Ureter (tissue), 1 donor: ENCODE results near the gene PSMA6. TPM values are rescaled to one million over a fixed set of nuclear protein-coding genes. Genes with fewer than 3 reads are reported as not detected.
A peak's percentile ranks its signal among the peaks of the same experiment; 100 is the strongest.
"Not testable (repeated sequence)": the region's sequence is repeated elsewhere in the genome, so short reads cannot be mapped to it uniquely, and the experiment has no call there.

ENCODE experiments used
- DNase-seq: peaks from one replicate; pipeline ENCODE4 v3.0.0-alpha.2; 2020; ENCODE audit warnings: low spot score
- total RNA-seq: library from RNA; stranded (reverse); gene quantifications from one replicate; pipeline ENCODE4 v1.2.4, GENCODE V29; 2023
- donor health status: DM: yes; HTN: yes; CAD: no.

Gene PSMA6
- 173 TPM for total RNA-seq

DNA sequence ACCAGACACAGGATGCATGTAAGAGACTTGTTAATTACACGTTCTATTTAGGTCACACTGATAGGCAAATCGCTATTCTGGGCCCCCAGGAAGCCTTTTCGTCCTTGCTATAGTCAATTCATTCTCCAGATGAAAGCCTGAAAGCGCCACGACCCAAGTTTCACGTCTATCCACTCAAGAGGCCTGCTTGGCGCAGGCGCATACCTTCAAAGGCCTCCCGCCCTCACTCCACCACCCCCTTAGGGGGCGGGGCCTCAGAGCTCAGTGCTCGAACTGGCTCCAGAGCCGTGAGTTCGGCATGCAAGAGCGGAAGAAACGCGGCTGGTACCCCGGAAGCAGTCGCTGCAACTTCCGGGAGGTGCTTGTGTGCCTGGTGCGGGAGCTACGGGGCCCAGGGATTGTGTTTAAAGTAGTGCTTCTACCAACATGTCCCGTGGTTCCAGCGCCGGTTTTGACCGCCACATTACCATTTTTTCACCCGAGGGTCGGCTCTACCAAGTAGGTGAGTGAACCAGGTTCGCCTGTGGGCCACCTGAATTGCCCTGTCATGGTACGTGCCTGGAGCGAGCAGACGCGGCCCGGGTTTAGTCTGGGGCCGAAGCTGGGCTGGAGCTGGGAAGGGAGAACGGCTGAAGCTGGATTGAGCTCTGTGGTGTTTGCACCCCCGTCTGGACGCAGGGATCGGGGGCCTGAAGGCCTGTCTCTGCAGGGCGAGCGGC lies at the start of gene PSMA6:
Gene PSMA6 (plus strand): TSS at position 332 of the 719 bp plus-strand sequence. CDS start 95 bp downstream, at position 427.
- peak; percentile 99 for DNase-seq

DNA sequence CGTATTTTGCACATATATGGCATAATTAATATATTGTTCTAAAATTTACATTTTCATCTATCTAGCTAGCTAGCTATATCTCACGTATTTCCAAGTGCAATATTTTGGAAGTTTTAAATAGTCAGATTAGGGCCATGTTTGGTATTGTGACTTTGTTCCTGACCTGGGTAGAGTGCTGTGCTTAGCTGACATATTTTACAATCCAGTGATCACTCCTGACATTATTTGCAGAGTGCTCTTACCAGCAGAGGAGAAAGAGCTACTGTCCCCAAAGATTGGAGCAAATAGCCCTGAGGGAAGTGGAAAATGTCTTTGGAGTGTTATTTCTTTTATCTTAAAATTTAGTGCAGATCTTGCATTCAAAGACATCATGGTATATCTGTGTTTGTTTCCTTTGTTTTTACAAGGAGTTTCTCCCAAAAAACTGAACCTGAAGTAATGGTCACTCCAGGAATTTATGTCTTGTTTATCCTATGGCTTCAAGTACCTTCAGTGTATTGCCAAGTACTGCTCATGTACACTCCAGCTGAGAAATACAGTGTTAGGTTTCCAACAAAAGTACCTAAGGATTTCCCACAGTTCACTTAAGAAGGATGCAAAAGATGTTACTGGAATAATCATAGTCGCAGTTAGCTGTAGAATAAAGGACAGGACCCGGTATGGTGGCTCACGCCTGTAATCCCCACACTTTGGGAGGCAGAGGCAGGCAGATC lies 49.4 kb upstream of the PSMA6 start:
- no peak for DNase-seq

DNA sequence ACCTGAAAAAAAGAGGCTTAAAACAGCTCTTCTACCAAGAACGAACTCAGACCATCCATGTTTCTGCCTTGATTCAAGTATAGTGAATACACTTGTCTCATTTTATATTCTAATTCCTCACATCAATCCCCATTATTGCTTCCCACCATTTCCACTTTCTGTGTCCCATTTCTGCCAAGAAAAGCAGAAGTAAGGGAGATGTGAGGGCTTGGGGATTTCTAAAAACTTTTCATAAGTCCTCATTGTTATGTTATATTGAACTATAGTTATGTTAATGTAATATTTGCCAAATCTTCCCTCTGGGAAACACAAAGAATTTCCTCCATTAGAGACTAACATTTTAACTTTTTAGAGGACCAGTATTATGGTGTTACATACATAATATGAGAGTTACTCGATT lies 48.2 kb upstream of the PSMA6 start:
- no peak for DNase-seq

DNA sequence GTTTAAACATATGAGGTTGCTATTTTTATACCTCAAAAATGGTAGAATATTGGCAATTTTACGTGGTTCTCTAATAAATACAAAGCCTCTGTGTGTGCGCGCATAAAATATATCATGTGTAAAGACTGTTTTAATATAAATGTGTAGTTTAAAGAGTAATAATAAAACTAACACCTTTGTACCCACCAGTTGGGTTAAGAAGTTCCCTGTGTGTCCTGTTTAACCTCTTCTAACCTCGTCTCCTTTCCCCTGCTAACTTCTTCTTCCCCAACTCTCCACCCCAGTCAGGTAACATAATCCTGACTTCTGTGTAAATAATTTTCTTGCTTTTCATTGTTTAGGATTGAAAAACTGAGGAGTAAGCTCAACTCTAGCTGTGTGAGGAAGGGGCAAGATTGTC lies 47.6 kb upstream of the PSMA6 start:
- no peak for DNase-seq

DNA sequence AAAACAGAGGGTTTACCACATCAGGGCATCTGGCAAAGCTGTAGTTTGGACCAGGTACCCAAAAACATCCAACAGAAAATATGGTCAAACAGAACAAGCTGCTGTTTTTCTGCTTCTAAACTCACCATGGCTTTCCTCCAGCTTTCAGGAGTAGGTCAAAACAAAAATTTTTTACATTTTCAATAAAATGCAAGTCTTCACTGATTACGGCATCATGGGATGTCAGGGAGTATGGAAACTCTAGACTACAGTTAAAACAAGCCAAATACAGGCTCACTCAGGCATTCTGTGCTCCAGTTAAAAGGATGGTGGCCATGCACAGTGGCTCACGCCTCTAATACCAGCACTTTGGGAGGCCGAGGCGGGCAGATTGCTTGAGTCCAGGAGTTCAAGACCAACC lies 47.1 kb upstream of the PSMA6 start:
- DNase-seq: no peak

DNA sequence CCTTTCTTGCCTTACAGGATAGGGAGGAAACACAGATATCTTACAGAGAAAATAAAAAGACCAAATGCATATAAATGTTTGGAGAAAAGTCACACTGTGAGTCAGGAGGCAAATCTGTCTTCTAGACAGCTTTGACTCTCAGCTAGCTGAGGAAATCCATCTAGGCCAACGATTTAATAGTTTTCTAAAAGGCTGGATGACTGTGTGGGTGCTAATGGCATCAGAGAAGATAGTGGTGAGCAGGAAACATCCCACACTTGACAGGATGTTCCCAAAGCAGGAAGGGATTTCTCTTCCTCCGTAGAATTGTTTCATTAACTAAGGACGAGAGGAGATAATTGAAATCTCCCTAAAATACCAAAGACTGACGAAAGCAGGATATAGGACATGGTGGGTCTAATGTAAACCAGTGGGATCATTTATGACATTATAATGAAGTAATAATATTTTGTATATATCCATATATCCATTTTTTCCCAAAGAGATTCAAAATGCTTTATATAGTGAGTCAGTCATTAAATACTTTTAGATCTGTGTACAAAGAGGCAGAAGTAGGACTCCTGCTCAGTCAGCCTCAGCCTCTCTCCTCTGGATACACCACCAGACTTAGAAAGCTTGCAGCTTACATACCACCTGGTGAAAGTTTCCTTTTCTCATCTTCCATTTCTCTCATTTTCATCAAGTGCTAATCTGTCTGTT lies 44.3 kb upstream of the PSMA6 start:
- DNase-seq: no peak

DNA sequence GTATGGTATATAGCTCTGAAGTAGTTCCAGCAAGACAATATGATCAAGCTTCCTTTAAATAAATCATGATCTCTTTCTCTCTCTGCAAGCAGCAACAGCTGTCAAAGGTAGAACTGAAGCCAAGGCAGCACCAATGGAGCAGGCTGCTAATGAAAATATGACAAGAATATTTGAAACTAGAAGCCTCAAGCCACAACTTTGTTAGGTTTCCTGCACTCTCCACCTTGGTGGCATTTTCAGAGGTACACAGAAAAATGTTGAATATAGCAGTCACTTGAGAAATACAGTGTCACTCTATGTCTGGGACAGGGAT lies 43.8 kb upstream of the PSMA6 start:
- DNase-seq: no peak

DNA sequence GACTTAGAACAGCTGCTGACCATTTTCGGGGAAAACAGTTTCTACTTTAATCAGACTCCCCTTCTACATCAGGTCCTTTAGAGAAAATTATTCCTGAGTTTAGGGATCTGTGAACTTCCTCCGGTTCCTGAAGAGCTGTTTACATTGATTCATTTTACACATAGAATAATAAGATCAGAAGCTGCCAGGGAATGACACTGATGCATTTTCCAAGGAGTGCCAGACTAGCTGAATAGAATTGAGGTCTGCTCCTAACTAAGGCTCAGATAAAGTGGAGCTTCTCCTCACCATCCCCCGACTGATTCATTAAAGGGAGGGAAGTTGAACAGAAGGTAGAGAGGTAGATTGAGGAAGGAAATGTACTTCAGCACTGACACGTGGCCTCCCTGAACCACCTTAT lies 41.9 kb upstream of the PSMA6 start:
- DNase-seq: no peak

DNA sequence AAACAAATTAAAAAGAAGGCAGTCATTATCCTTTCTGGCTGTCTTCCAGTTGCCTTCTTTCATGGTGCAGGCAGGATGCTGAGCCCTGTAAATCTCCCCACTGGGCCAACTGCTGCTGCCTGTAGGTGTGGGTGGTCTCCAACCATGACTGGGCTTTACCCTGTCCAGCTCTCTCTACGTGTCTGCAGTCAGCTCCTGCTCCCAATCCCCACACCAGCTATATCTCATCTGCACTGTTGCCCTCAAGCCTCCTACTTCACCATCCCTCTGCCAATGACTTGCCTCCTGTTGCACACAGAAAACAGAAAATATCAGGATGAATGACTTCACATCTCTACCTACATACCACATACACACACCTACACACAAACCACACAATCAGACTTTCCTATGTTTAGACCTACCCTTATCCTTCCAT lies 39.7 kb upstream of the PSMA6 start:
- DNase-seq: no peak

DNA sequence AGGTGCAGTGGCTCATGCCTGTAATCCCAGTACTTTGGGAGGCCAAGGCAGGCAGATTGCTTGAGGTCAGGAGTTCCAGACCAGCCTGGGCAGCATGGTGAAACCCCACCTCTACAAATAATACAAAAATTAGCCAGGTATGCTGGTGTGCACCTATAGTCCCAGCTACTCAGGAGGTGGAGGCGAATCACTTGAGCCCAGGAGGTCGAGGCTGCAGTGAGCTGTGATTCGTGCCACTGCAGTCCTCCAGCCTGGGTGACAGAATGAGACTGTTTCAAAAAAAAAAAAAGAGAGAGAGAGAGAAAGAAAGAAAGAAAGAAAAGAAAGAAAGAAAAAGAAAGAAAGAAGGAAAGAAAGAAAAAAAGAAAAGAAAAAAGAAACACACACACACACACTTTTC lies 39.1 kb upstream of the PSMA6 start:
- not testable (repeated sequence) for DNase-seq

DNA sequence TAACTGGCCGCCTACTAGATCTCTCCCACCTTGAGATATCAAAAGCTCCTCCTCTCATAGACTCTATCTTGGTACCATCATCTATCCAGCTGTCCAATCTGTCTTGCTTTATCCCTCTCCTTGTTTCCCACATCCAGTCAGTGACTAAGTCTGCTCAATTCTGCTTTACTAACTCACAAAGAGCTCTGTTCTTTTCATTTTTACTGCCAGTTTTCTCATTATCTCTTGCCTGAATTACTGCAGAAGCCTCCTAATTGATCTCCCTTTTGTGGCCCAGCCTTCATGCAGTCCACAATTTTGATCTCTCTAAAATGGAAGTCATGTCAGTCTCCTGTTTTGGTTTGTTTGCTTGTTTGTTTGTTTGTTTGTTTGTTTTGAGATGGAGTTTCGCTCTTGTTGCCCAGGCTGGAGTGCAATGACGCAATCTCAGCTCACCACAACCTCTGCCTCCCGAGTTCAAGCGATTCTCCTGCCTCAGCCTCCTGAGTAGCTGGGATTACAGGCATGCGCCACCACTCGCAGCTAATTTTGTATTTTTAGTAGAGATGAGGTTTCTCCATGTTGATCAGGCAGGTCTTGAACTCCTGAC lies 38.1 kb upstream of the PSMA6 start:
- DNase-seq: not testable (repeated sequence)

DNA sequence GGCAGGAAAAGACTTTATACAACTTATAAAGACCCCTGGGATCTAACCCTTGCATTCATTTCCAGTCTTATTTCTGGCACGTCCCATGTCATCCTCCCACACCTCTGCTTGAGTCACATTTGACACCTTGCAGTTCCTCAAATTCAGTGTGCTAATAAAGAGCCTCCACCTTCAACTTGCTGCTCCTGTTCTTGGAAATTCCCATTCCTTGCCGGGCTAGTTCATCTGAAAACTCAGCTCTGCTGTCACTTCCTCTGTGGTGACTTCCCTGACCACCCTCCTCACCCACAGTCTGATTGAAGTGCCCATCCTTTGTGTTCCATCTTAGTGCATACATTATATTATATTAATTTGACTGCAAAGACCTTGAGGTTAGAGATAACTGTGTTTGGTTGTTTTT lies 37.4 kb upstream of the PSMA6 start:
- DNase-seq: no peak

DNA sequence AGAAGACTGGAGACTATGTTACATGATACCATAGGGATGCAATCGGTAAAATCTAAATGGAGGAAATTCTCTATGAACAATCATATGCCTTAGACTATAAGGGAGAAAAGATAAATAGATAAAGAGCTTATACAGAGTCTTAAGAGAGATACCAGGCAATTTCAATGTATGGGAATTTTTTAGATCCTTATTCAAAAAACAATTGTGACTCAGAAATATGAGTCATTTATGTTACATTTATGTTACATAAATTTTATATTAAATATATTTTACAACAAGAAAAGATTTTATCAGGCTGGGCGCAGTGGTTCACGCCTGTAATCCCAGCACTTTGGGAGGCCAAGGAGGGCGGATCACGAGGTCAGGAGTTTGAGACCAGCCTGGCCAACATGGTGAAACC lies 36.5 kb upstream of the PSMA6 start:
- DNase-seq: no peak

DNA sequence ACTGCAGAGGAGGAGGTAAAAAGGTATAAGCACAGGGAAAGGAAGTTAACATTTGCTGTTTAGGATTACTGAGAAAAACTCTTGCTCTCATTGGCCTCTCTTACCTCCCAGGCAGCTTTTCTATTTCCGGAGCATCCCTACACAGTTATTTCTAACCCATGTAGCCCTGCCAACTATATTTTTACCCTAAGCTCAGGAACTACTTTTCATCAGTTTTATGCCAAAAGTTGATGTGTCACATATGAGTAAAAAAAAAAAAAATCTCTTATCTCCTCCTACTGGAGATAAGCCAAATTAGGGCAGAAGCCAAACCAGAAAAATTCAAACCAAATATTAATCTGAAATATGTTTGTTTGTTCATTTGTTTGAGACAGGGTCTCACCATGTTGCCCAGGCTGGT lies 34.4 kb upstream of the PSMA6 start:
- no peak for DNase-seq

DNA sequence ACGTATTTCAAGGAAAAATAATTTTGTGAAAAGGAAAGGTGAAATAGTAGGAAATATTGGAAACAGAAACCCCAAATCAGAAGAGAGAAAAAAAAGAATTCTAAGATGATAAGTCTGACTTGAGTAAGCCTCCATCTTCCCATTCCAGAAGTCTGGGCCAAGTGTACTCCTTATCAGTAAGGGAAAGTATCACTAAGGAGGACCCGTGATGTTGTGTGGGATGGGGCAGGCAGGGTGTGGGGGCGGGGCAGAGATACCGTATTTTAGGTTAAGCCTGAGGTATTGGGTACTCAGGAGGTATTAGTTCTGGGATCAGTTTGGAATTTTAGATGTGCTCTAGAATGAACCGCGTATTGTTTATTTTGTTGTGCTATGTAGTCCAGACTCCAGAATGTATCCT lies 33.8 kb upstream of the PSMA6 start:
- DNase-seq: no peak

DNA sequence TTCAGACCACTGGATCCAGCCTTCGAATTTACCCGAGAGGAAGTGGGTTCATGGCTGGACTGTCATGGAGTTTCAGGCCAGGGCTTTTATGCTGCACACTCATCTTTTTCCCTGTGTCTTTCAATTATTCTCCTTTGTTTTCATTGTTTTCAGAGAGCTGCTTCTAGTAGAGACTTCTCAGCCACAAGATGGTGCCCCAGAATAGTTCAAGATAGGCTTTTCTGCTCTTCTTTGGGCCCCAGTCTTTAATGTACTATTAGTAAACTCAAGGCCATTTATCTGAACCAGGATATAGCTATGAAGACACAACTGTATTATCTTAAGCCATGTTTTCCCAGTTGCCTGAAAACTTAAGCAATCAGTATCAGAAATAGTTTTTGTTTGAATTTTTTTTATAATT lies 30.4 kb upstream of the PSMA6 start:
- DNase-seq: no peak

DNA sequence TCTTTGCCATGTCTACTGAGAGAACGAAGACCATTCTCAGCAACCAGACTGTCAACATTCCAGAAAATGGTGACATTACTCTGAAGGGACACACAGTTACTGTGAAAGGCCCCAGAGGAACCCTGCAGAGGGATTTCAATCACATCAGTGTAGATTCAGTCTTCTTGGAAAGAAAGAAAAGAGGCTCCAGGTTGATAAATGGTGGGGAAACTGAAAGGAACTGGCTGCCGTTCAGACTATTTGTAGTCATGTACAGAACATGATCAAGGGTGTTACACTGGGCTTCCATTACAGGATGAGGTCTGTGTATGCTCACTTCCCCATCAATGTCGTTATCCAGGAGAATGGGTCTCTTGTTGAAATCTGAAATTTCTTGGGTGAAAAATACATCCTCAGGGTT lies 29.7 kb upstream of the PSMA6 start:
- no peak for DNase-seq

DNA sequence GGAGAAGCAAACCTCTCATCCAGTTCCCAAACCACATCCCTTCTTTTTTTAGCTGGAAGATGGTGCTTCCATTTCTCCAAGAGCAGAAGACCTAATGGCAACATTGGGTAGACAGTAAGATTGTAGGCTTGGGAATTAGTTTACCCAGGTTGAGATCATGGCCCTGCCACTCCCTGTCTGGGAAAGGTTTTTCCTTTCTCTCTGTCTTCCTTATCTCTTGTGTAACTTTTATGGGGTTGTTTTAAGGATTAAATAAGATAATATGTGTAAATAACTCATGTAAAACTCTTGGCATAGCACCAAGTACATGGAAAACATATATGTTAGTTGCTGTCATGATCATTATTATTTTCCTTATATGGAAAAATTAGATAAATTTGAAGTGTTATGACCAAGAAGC lies 23.2 kb upstream of the PSMA6 start:
- DNase-seq: no peak

DNA sequence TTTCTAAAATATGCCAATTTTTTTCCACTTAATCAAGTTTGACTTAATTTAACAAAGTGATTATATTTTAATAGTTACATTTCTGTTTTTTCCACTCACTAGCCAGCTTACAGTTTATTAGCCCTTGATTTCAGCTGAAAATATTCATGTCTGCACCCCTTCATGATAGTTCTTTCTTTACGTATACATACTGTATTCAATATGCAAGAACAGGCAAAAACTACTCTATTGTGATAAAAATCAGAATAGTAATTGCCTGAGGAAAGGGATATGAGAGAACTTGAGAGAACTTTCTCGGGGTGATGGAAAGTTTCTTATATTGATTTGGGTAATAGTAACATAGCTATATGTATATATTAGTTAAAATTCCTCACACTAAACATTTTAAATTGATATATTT lies 17.4 kb upstream of the PSMA6 start:
- DNase-seq: no peak

DNA sequence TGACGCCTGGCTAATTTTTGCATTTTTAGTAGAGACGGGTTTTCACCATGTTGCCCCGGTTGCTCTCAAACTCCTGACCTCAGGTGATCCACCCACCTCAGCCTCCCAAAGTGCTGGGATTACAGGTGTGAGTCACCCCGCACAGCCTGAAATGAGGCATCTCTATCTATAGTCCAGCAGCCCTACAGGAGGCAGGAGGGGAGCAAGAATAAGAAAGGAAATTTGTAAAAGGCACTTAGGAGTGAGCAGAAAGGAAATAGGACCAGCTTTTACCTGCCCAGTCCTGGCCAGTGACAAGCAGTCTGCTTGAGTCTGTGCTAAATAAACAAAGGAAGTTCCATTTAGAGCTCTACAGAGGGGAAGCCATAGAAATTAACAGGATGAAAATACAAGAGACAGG lies 15.0 kb upstream of the PSMA6 start:
- DNase-seq: no peak

DNA sequence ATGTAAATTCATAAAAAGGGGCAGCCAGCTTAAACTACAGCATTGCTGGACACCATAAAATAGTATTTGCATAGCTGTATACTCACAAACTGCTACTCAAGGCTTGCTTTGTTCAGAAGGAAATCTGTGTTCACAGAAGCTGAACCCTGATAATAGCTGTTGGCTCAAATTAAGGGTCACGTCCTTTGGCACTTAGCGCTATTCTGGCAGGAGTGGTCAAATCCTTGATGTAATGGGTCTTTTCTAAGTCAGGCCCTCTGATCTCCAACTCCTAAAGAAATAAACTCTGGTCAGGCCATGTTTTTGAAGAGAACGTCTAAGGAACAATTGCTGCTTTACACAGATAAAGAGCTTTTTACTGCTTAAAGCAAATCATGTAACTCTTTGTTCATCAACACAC lies 12.8 kb upstream of the PSMA6 start:
- no peak for DNase-seq

DNA sequence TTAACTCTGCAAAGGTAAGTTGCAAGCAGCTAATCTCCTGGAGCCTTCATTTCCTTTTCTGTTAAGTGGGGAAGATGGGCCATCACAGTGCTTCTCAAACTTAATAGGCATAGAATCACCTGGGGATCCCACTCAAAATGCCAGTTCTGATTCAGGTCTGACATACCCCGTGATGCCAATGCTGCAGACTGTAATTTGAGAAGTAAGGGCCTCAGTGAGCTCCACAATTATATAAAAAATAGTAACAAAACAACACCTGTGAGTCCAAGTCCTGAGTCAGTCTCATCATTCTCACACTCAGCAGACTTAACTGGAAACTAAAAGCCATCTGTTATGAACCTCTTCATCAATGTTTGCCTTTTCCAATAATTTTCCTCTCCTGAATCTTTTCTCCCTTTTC lies 10.8 kb upstream of the PSMA6 start:
- no peak for DNase-seq

DNA sequence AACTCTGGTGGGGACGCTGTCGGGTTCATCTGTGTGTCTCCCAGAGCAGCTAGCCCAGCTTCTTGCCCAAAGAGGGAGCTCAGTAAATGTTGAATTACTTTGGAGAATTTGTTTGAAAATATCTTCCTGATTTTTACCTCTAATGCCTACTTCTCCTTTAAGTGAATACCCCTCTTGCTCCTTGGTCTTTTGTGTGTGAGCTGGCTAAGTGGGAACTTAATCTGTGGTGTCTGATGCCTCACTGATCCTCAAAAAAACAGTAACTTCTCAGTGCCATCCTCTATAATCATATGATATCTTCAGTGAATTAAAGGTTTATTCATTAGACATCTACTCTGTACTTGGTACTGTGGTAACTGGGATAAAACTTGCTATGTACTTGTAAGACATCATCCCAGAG lies 7.7 kb upstream of the PSMA6 start:
- DNase-seq: no peak
